Ectodermal cell (in vitro differentiated cells): ENCODE results near the gene SPSB2.
"Not testable (repeated sequence)": the region's sequence is repeated elsewhere in the genome, so short reads cannot be mapped to it uniquely, and the experiment has no call there.

ENCODE experiments used
- H3K27ac ChIP-seq: 2 replicates; pipeline ENCODE4 v1.7.0; 2013; ENCODE audit warnings: mild to moderate bottlenecking, low read depth, low read length; ENCODE audit not compliant: insufficient read depth, poor library complexity, severe bottlenecking
- H3K27me3 ChIP-seq: 2 replicates; pipeline ENCODE4 v1.7.0; 2013; ENCODE audit warnings: mild to moderate bottlenecking, low read length; ENCODE audit not compliant: insufficient read depth, control insufficient read depth, poor library complexity, severe bottlenecking
- H3K36me3 ChIP-seq: one replicate; pipeline ENCODE4 v1.7.0; 2013; ENCODE audit warnings: low read length; ENCODE audit not compliant: control insufficient read depth, insufficient read depth
- H3K4me1 ChIP-seq: one replicate; pipeline ENCODE4 v1.7.0; 2013; ENCODE audit warnings: low read length; ENCODE audit not compliant: control insufficient read depth, insufficient read depth
- H3K4me3 ChIP-seq: 2 replicates; pipeline ENCODE4 v1.7.0; 2013; ENCODE audit warnings: low read depth, low read length, control low read depth; ENCODE audit not compliant: insufficient read depth
- H3K9me3 ChIP-seq: 2 replicates; pipeline ENCODE4 v1.7.0; 2013; ENCODE audit warnings: mild to moderate bottlenecking, low read length, moderate library complexity; ENCODE audit not compliant: control insufficient read depth
- WGBS, 2 experiments: methylation state at CpG; one replicate each; pipeline ENCODE4 v1.1.7; 2013; ENCODE audit warnings: missing lambda C conversion rate in 2 of 2; 5-methylcytosine and 5-hydroxymethylcytosine counted together

SPSB2 gene

DNA sequence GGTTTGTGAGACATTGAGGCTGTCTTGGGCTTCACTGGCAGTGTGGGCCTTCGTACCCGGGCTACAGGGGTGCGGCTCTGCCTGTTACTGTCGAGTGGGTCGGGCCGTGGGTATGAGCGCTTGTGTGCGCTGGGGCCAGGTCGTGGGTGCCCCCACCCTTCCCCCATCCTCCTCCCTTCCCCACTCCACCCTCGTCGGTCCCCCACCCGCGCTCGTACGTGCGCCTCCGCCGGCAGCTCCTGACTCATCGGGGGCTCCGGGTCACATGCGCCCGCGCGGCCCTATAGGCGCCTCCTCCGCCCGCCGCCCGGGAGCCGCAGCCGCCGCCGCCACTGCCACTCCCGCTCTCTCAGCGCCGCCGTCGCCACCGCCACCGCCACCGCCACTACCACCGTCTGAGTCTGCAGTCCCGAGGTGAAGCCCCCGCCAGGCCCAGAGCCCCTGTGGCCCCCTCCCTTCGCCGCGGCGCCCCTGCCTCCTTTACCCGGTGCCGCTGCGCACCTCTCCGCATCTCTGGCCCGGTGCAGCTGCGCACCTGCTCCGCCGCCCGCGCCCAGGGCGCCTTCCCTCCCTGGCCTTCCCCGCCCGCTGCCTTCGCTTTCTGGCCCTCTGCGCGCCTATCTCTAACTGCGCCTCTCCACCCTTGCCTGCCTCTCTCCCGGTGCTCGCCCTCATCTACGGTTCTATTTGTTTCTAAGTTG, 41.3 kb upstream of the SPSB2 start, which contains the start of gene ENO2:
ENO2 (plus strand) TSS at position 335 of the 701 bp plus-strand sequence. CDS start 1,253 bp downstream, outside the sequence.
- Histone ChIP-seq H3K27ac (no peak within 1 kb of the TSS), H3K36me3 (peaks cover 20% of the 10 kb centered on the region), H3K27me3 (no peaks in the 10 kb centered on the region), H3K4me3 (peak within 1 kb of the TSS; percentile 75), H3K9me3 (no peaks in the 10 kb centered on the region), H3K4me1 (peaks cover 8% of the 10 kb centered on the region)
- WGBS, 2 experiments, result 1% methylated on average over 68 of the region's 68 CpGs

DNA sequence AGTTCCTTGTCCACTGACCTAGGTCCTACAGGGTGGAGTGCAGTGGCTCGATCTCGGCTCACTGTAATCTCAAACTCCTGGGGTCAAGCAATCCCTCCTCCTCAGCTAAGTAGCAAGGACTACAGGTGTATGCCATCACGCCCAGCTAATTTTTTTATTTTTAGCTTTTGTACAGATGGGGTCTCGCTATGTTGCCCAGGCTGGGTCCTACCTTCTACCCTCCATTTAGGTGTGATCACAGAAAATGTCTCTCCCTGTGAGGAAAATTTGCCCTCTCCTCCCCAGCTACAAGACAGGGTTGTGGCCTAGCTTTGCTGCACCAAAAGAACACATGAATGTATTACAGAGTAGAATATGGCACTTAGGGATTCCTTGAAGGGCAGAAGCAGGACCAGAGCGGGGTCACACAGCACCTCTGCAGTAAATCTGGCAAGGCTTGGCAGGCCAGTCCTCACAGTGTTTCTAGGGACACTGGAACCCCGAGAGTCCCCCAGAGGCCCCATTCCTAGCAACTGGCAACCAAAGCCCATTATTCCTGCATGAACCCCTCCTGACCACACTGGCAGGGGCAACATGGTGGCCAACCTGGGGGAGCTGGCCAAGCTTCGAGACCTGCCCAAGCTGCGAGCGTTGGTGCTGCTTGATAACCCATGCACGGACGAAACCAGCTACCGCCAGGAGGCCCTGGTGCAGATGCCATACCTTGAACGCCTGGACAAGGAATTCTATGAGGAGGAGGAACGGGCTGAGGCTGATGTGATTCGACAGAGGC, 39.2 kb upstream of the SPSB2 start:
- H3K27ac ChIP-seq, result no peak overlapping the region
- no peaks in the 10 kb centered on the region for H3K27me3 ChIP-seq
- peaks cover 8% of the 10 kb centered on the region for H3K36me3 ChIP-seq
- peaks cover 8% of the 10 kb centered on the region for H3K4me1 ChIP-seq
- H3K4me3 ChIP-seq, result no peak overlapping the region
- WGBS, 2 experiments, result 93 to 94% methylated on average over 15 of the region's 15 CpGs
- H3K9me3 ChIP-seq, result no peaks in the 10 kb centered on the region

- Histone ChIP-seq H3K4me1 (peaks cover 11% of the 10 kb centered on the region), H3K9me3 (no peaks in the 10 kb centered on the region), H3K27ac (no peak overlapping the region), H3K36me3 (no peaks in the 10 kb centered on the region), H3K27me3 (no peaks in the 10 kb centered on the region), H3K4me3 (no peak overlapping the region)
- WGBS, 2 experiments, result 91 to 94% methylated on average over 4 of the region's 4 CpGs
Observed at GRCh38 chr12:6909421-6910145, 36.5 kb upstream of the SPSB2 start.

DNA sequence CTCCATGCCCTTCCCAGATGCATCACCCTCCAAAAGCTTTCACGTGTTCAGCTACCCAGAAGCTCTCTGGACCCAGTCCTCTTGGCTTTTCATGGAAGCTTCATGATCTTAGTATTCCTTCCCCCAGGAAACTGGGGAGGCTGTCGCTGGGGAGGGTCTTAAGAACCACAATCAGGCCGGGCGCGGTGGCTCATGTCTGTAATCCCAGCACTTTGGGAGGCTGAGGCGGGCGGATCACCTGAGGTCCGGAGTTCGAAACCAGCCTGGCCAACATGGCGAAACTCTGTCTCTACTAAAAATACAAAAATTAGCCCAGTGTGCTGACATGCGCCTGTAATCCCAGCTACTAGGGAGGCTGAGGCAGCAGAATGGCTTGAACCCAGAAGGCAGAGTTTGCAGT, 35.0 kb upstream of the SPSB2 start:
- H3K36me3 ChIP-seq, H3K27ac ChIP-seq, H3K27me3 ChIP-seq, H3K9me3 ChIP-seq, H3K4me3 ChIP-seq: not testable (repeated sequence)
- WGBS, 2 experiments, result 90 to 92% methylated on average over 11 of the region's 11 CpGs
- peaks cover 11% of the 10 kb centered on the region for H3K4me1 ChIP-seq

GRCh38 chr12:6905414-6906040, 32.4 kb upstream of the SPSB2 start:
- H3K4me3 ChIP-seq, result peak overlapping the region; percentile 28
- WGBS, 2 experiments, result 67 to 70% methylated on average over 5 of the region's 5 CpGs
- H3K27ac ChIP-seq, result peak overlapping the region; percentile 89
- no peaks in the 10 kb centered on the region for H3K9me3 ChIP-seq
- no peaks in the 10 kb centered on the region for H3K27me3 ChIP-seq
- H3K4me1 ChIP-seq, result peaks cover 11% of the 10 kb centered on the region
- no peaks in the 10 kb centered on the region for H3K36me3 ChIP-seq

DNA sequence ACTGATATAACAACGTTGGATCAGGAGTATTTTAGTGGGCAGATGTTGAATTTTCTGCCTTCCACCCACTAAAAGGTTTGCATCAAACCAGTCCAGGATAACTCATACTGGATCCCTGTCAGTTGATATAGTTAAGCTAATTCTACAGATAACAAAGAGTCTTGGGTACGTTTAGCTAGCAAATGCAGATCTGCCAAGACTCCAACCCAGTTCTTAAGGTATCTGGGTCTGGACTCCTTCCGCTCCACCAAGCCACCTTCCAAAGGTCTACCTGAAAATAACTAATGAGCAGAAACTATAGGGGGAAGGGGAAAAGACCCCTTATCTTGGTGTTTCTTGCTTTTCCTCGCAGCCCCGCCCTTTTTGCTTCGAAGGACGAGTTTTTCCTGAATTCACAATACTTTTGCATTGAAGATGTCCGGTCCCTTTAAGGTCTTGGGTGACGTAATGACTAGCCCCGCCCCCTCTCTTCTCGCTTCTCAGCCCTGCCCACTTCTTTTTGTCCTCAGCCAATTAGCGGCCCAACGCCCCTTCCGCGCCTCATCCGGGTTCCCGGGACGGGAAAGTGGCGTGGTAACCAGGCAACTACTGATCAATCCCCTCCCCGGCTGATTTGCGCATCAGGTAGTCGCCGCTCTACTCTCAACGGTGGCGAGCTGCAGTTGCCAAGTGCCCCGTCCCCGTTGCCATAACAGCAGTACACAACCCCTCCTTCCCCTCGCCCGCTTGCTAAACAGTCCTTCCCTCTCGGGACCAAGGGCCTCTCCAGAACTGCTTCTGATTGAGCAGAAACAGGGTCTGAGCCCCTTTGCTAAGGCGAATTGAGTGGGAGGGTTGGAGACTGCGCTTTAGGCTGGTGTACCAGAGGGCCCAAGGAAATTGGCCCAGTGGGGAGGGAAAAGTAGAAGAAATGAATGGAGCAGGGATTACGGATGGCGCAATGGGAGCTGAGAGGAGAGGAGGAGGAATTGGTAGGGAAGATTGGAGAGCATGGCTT, 31.5 kb upstream of the SPSB2 start, which contains the start of gene LRRC23:
LRRC23 (plus strand) TSS at position 543 of the 997 bp plus-strand sequence. CDS start 812 bp downstream, outside the sequence.
- WGBS, 2 experiments, result 7 to 9% methylated on average over 33 to 34 of the region's 34 CpGs
- peaks cover 11% of the 10 kb centered on the region for H3K4me1 ChIP-seq
- H3K9me3 ChIP-seq, result no peaks in the 10 kb centered on the region
- H3K27me3 ChIP-seq, result no peaks in the 10 kb centered on the region
- H3K4me3 ChIP-seq, result peak within 1 kb of the TSS; percentile 28
- H3K36me3 ChIP-seq, result no peaks in the 10 kb centered on the region
- H3K27ac ChIP-seq, result peak within 1 kb of the TSS; percentile 89

DNA sequence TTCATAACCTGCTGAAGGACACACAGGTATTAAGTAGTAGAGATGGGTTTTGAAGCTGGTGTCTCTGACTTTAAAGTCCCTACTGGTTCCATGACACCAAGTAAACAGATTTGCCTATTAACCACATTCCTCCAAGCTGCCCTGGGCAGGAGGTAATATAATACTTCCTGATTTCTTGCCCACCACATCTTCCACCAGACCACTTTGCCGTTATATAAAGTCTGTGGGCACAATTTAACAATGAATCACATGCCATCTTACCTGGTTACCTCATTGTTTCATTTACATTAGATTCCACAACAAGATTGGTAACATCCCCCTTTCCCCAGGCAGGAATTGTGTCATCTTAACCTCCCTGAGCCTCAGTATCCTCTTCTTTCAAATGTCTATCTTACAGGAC, 30.6 kb upstream of the SPSB2 start:
- H3K4me1 ChIP-seq, result peaks cover 11% of the 10 kb centered on the region
- H3K27ac ChIP-seq, result no peak overlapping the region
- H3K9me3 ChIP-seq, result no peaks in the 10 kb centered on the region
- H3K4me3 ChIP-seq, result no peak overlapping the region
- no peaks in the 10 kb centered on the region for H3K36me3 ChIP-seq
- no peaks in the 10 kb centered on the region for H3K27me3 ChIP-seq
- WGBS, 2 experiments, result 95 to 100% methylated on average over 1 of the region's 1 CpG

DNA sequence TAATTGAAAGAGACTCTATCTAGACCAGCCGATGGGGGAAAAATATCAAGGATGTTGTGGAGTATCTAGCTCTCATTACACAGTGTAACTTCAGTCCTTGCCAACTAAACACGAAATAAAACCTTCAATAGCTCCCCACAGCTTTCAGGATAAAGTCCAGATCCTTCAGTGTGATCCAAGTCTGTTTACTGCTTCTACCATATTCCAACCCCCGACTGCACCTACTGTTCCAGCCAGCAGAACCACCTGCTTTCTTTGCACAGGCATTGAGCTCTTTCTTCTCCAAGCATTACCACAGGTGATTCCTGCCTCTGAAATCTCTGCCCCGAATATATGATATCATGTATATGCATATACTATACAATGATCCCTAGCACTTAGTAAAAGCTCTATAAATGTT, 29.3 kb upstream of the SPSB2 start:
- Histone ChIP-seq H3K9me3 (no peaks in the 10 kb centered on the region), H3K27ac (no peak overlapping the region), H3K4me1 (peaks cover 11% of the 10 kb centered on the region), H3K4me3 (no peak overlapping the region), H3K36me3 (no peaks in the 10 kb centered on the region), H3K27me3 (no peaks in the 10 kb centered on the region)
- 88 to 96% methylated on average over 3 of the region's 4 CpGs for WGBS, 2 experiments
